HG03521 (cell line): ENCODE results near the gene UBE2O.

Experiments
- ATAC-seq: cut with Tn5 transposase; IDR thresholded peaks from one replicate; pipeline ENCODE4 v1.9.1; 2021; ENCODE audit warnings: mild to moderate bottlenecking, moderate library complexity; ENCODE audit not compliant: unreplicated experiment

UBE2O gene

DNA sequence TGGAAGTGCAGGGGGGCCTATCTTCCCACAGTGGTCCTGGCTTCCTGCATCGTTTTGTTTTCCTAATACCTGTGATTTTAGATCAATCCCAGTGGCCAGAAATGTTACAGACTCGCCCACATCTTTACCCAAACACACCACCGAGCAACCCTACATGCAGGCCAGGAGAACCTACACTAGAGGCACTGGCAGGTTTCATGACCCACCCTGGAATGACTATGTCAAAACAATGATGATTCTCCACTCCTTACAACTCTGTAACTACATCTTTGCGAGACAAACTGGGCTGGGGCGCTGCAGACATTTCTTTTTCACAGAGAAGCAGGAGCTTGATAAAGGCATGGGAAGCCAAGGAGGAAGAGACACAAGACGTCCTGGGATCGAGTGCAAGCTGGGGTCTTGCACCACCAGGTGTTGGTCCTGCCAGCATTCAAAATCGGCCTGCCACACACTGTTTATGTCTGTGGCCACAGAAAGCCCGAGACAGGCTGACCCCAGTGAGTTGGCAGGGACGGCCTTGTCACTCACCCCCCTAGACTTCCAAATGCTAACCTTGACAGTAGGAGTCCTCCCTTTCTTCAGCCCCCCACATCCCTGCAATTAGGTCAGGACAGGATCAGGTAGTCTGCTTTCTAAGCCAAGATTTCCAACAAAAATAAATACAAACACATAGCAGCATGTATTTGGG lies 32.5 kb downstream of the UBE2O start:
- ATAC-seq = no peak

DNA sequence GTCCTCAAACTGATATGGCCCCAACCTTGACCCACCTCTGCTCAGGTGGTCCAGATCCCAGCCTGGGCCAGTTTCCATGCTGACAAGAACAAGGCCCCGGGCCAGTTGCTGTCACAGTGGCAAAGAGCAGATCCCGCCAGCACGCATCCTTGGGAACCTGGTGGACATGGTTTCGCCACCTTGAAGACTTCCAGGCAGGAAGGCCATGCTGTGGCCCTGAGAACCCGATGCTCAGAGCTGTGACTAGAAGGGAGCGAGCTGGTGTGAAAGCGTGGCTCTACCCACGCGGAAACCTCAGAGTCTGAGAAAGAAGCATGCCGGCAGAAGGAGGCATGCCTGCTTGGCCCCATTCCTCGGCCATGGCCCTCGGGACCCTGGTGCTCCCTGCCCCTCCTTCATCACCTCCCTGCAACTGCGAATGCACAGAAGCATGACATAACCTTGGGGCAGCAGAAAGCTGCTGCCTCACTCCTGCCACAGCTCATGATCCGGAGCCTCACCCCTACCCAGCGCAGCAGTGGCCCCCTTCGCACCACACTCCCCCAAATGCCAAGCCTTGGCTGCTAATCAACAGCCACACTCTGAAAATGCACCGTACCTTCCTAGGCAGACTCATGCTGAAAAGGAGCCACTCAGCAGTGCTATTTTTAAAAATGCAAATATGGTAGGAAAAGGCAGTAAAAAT lies 33.2 kb downstream of the UBE2O start:
- no peak for ATAC-seq

DNA sequence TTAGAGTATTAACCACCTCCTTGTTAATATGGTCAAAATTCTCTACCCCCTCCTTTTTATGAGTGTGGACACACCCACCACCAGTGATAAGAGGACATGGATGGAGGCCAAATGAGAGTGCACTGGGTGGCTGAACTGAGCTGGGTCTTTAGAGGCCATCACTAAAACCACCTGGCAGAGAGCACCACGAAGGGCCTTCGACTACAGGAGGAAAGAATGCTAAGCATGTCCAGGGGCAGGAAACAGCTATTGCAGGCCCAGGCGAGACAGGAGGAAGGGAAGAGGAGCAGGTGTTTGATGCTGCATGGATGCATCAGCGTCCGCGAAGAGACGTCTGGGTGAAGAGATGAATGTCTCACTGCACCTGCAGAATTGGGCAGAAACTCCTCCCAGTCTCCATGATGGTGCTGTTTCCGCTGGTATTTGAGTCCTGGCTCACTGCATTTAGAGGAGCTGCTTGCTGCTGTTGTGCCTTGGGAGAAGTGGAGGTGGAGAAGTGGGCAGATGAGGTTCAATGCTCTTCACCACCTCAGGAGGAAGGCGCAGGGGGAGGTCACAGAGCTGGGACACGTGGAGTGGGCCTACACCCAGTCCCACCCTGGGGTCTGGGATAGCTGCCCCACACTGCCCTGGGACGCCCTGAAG lies 35.3 kb downstream of the UBE2O start:
- no peak for ATAC-seq

DNA sequence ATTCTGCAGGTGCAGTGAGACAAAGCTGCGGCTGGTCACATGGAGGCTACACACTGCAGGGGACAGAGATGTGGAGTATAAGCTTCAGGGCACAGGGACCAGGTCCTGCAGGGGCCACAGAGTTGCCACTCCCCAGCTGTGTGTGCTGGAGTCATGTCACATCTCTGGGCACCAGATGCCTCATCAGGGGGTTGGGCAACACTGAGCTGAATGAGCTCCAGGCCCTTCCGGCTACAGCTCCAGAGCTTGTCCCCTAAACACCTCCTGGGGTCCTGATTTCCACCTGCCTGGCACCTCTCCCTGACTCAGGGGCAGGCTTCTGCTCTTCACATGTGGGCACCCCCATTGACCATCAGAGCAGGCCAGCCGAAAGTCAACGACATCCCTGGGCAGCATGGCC lies 36.1 kb downstream of the UBE2O start:
- no peak for ATAC-seq

DNA sequence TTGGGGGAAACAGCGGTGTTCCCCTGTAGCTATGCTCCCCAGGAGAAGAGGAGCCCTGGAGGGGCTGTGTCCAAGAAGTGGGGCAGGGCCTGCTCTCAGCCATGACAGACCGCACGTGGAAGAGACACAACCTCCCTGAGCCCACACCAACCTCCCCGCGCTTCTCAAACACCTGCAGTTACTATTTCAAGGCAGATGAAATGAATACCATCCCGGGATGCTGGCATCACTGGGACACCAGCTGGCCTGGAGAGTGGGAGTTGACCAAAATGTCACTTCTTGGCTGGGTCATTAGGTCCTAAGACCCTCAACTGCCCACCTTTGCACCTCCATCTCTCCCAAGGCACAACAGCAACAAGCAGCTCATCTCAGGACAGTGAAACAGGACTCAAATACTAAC lies 36.5 kb downstream of the UBE2O start:
- no peak for ATAC-seq

DNA sequence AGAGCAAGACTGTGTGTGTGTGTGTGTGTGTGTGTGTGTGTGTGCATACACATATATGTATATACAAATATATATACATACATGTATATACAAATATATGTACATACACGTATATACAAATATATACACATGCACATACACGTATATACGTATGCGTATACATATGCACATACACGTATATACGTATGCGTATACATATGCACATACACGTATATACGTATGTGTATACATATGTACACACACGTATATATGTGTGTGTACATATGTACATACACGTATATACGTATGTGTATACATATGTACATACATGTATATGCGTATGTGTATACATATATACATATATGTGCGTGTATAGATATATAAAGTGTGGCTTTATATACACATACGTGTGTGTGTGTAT lies 37.2 kb downstream of the UBE2O start:
- no peak for ATAC-seq

DNA sequence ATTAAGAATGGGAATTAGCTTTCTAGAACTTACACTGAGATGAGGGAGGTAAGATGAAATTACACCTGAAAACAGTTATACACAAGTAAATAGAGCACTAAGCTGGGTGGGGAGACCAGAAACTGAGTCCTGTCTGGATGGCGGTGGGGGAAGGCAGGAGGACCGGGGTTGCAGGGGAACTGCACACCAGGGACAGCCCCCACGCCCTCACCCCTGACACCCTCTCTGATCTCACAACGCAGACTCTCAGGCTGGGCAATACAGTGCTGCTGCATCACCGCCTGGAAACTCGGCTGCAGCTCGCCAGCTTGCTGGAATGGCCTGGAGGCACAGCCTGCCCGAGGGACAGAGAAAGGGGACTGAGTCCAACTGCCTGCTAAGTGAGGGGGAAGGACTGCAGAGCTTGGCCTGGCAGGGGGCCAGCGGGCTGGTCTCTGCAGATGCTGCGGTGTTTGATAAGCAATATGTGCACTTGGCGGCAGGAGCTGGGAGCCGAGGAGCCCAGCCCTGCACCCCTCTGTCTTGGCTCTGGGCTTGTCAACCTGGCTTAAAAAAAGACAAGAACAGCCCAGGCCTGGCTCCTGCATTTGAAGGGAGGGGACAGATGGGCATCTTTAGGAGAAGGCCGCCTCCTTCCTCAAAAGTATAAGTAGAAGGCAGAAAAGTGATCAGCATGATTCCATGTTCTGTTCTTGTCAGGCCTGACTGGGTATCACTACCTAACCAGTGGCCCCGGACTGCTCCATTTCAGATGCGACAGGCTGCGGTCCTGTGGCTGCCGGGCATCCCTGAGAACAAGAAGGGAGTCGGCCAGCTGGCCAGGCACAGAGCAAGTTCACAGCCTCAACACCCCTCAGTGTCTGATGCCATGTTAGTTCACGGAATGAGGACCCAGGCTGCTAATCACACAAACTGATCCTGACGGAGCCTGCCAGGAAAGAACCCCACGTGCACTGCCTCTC lies 38.3 kb downstream of the UBE2O start:
- ATAC-seq = no peak

DNA sequence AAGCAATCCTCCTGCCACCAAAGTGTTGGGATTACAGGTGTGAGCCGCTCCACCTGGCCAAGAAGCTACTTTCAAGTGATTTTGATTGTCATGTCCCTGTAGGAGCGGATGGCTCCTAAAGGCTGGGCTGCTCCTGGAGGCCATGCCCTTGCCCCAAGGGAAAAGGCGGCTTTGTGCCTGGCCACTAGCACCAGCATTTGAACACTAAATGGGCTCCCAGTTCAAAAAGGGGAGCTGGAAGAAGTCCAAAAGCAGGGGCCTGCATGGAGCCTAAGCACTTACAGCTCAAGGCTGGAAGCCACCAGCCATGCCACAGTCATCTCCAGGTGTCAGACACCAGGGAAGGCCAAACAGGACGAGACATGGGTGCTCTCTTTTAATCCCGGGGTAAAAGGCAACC lies 41.7 kb downstream of the UBE2O start:
- no peak for ATAC-seq

DNA sequence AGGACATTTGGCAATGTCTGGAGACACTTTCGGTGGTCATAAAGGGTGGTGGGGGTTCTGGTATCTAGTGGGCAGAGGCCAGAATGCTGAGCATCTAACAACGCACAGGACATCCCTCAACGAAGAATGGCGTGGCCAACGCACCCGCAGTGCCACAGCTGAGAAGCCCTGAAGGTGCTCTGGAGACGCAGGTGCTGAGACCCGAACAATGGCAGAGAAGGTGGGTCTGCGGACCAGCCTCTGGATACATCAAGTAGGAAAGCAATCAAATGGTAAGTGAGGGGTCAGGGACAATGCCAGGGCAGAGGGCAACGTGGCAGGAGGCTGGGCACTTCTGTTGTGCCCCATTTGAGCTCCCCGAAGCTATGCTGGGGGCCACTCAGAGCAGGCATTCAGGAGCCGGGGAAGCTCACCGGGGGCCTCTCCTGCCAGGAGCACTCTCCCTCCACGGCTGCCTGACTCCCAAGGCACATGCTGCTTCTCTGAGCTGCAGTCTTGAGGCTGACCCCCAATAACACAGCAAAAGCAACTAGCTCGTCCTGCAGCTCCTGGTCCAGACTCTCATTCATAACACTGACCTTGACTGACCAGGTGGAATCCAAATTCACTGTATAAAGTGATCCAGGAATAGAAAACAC lies 42.5 kb downstream of the UBE2O start:
- ATAC-seq = no peak

DNA sequence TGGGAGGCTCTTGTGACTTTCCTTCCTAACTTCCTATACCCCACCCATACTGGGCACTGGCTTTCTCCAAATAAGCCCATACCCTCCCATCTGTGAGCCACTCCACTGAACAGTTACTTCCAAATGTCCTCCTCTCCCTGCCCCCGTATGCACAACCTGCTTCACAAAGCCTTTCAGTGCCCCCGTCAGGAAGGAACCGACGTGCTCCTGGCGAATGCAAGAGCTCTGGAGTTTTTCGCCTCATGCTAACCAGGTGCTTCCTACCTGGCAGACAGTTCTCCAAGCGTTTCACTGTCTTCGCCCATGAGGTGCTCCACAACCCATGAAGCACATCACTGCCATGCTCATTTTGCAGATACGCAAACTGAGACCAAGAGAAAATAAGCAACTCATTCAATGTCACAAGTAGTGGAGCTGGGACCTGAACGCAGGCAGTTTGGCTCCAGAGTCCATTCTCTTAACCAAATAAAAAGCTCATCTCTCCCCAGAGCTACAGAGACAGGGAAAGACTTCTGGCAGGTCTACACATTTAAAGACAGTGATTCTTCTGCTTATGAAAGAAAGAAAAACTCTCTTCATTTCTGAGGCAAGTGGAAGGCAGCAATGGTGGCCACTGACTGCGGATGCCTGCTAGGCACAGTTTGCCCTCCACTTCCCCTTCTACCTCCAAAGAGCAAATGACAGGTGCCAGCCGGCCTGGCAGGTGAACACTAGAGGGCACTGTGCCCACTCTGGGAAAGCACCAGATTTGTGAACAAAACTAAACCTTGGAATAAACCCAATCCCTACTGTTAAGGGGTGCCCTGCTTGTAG lies 44.7 kb downstream of the UBE2O start:
- ATAC-seq = no peak

DNA sequence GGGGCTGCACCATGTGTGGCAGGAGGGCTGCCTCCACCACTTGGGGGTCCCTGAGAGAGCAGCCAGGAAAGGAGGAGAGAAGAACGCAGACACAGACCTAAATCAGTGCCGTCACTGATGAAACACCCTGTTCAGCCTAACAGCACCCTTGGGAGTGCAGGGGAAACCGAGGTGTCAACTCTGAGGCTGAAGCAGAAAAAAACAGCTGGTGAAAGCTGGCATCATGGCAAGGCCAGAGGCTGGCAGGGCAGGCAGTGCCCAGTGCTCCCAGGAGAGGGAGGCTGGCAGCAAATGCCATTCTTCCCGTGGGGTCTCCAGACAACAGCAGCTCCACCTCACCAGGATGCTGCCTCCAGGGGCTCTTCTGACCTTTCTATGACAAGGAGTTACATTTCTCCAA lies 45.4 kb downstream of the UBE2O start:
- ATAC-seq = no peak

DNA sequence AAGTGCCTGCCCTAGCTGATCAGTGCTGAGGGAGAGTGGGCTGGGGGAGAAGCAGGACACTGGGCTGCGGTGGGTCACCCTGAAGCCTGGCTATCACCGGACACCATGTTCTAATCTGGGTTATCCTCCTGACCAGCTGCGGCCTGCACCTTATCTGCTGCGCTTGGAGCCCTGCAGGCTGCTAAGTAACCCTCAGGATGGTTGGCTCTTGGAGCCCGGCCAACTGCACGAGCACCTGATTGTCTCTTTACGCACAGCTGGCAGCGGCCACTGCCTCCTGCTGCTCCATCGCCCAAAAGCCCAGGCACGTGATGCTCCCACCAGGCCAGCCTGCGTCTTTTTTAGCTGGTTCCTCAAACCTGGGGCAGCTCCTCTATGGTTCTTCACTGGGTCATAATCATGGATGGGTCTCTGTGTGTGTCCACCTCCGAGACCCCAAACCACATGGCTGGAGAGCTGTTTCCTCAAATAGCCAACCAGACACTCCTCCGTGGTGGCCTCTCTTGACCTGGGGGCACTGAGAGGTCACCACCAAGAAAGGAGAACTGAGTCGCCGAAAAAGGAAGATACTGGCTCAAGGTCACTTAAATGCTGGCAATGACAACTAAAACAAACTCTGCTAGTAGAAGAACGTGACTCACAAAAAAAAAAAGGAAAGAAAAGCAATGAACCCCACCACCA lies 46.8 kb downstream of the UBE2O start:
- no peak for ATAC-seq

DNA sequence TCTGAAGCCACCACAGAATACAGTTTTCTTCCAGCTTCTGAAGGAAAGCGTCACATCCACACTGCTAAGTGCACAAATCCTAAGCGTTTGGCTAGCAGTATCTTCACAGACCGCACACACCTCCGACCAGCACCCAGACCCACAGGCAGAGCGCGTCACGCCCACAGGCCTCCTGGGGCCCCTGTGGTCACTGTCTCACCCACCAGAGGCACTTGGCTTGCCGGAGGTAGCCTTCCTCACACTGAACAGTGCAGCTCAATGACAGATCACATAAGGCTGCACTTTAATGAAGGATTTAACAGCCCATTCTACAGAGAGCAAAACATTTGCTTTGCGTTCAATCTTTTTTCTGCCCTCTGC lies 47.4 kb downstream of the UBE2O start:
- ATAC-seq = no peak

DNA sequence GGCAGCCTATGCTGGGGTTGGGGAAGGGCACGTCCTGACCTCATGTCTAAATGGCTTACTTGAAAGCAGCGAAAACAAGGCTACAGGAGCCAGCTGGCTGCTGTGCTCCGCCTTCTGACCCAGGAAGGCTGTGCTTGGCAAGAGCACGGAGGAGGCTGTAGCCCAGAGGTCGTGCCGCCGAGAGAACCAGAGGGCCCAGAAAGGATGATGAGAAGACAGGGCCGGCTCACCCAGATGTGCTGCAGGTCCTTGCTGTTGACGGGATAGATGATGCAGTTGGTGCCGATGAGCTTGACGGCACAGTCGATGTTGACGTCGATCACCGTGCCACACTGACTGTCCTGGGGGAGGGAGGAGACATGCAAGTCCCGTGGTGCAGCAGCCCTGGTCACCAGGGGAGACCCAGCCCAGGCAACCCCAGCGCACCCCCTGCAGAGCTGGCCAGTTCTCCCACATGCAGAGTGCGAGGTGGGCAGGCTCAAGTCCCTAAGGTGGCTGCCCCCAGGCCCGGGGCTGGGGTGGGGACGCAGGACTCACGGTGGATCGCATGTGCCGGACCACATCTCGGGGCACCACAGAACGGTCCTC lies 47.9 kb downstream of the UBE2O start:
- no peak for ATAC-seq

DNA sequence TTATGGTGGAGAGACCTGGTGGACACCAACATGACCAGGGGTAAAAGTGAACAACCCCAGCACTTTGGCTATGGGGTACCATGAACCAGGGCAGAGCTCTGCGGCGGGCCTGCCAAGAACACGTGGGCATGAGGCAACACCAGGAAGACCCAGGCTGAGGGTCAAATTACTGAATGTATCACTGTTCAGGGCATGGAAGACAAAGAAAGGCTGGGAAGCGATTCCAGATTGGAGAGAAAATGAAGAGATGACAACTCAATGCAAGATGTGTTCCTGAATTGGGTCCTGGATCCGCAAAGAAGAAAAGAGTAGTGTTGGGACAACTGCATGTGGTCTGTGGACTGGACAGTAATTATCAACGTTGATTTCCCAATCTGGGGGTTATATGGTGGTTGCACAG lies 48.7 kb downstream of the UBE2O start:
- ATAC-seq = no peak

DNA sequence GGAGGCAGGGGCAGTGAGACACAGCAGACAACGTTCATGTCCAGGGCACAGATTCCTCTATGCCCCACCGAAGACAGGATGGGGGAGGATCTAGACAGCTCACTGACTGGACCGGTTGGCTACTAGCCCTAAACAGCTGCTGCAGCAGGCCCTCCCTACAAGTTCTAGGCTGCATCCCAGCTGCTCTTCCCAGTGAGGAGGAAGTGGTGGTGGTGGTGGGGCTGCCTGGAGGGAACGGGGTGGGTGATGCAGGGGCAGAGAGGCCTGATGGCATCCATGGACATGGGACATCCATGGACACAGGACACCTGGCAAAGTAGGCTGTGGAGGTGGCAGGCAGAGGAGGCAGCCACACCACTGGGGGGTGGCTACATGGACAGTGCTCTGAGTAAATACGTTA lies 50.2 kb downstream of the UBE2O start:
- ATAC-seq = no peak

DNA sequence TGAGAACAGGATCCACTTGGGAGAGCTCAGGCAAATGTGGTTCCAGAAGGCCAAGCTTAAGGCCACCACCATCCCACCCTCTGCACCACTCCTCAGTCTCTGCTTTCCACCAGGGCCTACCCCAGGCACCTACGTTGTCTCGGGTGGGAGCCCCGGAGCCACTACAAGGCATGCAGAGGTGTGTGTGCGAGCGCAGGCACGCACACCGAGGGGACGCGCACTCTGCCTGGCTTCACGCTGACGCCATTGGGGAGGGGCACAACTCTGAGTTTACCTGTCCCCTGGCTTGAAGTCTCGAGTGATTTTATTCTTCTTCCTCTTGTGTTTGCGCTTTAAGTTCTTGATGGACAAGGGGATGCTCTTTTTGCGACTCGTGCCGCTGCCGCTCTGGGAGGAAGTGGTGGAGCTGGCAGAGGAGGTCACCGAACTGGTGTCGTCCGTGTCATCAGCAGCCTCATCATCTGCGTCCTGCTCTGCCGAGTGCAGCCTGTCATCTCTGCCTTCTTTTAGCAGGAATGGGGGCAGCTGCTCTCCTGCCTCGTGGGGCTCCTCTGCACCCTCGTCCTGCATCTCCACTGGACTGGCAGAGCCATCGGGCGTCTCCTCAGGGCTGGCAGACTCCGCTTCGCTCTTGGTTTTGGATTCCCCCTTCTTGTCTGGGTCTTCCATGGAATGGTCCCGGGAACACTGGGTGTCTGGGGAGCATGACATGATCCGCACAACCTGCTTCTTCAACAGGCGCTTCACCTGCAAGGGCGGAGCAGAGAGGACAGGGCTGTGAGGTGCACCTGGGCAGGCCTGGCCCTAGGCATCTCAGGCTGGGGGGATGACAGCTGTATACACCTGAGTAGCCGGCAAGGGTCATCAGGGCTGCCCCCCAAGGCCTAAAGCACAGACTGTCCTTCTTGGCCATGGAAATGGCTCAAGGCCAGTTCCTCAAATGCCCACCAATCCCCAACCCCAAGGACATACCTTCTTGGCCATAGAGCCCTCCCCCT lies 53.5 kb downstream of the UBE2O start:
- no peak for ATAC-seq
